ENCODE results near the gene HADHB.

HADHB gene

GRCh38 chr2:26313446-26313845, 68.7 kb downstream of the HADHB start:
- no peaks in the 10 kb centered on the region for H3K36me3 ChIP-seq (ENCODE audit: control insufficient read depth, insufficient read depth, low read length)
- H3K4me3 ChIP-seq (ENCODE audit: low read depth, low read length), result no peak overlapping the region
- no peaks in the 10 kb centered on the region for H3K79me2 ChIP-seq
- TF ChIP-seq CTCF (IDR thresholded peaks at IDR 0.05), result no peak
- H2AFZ ChIP-seq, result no peak overlapping the region
- H3K9ac ChIP-seq, result no peak overlapping the region
- H3K27me3 ChIP-seq (ENCODE audit: control insufficient read depth, insufficient read depth, low read length), result no peaks in the 10 kb centered on the region
- H3K4me2 ChIP-seq (ENCODE audit: low read length), result no peak overlapping the region
- no peak overlapping the region for H3K27ac ChIP-seq
- no peaks in the 10 kb centered on the region for H3K4me1 ChIP-seq
- H3K9me3 ChIP-seq (ENCODE audit: control insufficient read depth, low read length), result no peaks in the 10 kb centered on the region

GRCh38 chr2:26314243-26314642, 69.5 kb downstream of the HADHB start:
- H3K4me1 ChIP-seq, result no peaks in the 10 kb centered on the region
- H3K27ac ChIP-seq, result no peak overlapping the region
- no peaks in the 10 kb centered on the region for H3K27me3 ChIP-seq (ENCODE audit: control insufficient read depth, insufficient read depth, low read length)
- H3K36me3 ChIP-seq (ENCODE audit: control insufficient read depth, insufficient read depth, low read length), result no peaks in the 10 kb centered on the region
- no peaks in the 10 kb centered on the region for H3K9me3 ChIP-seq (ENCODE audit: control insufficient read depth, low read length)
- H2AFZ ChIP-seq, result no peak overlapping the region
- no peak overlapping the region for H3K4me3 ChIP-seq (ENCODE audit: low read depth, low read length)
- H3K4me2 ChIP-seq (ENCODE audit: low read length), result no peak overlapping the region
- TF ChIP-seq CTCF (IDR thresholded peaks at IDR 0.05), result no peak
- no peak overlapping the region for H3K9ac ChIP-seq
- H3K79me2 ChIP-seq, result no peaks in the 10 kb centered on the region

GRCh38 chr2:26316041-26316440, 71.3 kb downstream of the HADHB start:
- peak; percentile 34 for TF ChIP-seq CTCF (IDR thresholded peaks at IDR 0.05)
- Histone ChIP-seq H2AFZ (no peak overlapping the region), H3K4me2 (ENCODE audit: low read length) (no peak overlapping the region), H3K36me3 (ENCODE audit: control insufficient read depth, insufficient read depth, low read length) (no peaks in the 10 kb centered on the region), H3K4me3 (ENCODE audit: low read depth, low read length) (no peak overlapping the region), H3K9ac (no peak overlapping the region), H3K79me2 (no peaks in the 10 kb centered on the region), H3K27ac (no peak overlapping the region), H3K4me1 (no peaks in the 10 kb centered on the region), H3K9me3 (ENCODE audit: control insufficient read depth, low read length) (no peaks in the 10 kb centered on the region), H3K27me3 (ENCODE audit: control insufficient read depth, insufficient read depth, low read length) (no peaks in the 10 kb centered on the region)

- Histone ChIP-seq H3K27me3 (ENCODE audit: control insufficient read depth, insufficient read depth, low read length) (no peaks in the 10 kb centered on the region), H3K27ac (no peak overlapping the region), H3K9ac (no peak overlapping the region), H3K9me3 (ENCODE audit: control insufficient read depth, low read length) (no peaks in the 10 kb centered on the region), H3K4me2 (ENCODE audit: low read length) (no peak overlapping the region), H3K4me3 (ENCODE audit: low read depth, low read length) (no peak overlapping the region), H3K79me2 (no peaks in the 10 kb centered on the region), H3K36me3 (ENCODE audit: control insufficient read depth, insufficient read depth, low read length) (no peaks in the 10 kb centered on the region), H2AFZ (no peak overlapping the region), H3K4me1 (no peaks in the 10 kb centered on the region)
- TF ChIP-seq CTCF (IDR thresholded peaks at IDR 0.05), result no peak
Observed at GRCh38 chr2:26316845-26317244, 72.1 kb downstream of the HADHB start.

- no peaks in the 10 kb centered on the region for H3K9me3 ChIP-seq (ENCODE audit: control insufficient read depth, low read length)
- H2AFZ ChIP-seq, result no peak overlapping the region
- no peak overlapping the region for H3K4me3 ChIP-seq (ENCODE audit: low read depth, low read length)
- no peak overlapping the region for H3K27ac ChIP-seq
- no peaks in the 10 kb centered on the region for H3K4me1 ChIP-seq
- no peak overlapping the region for H3K4me2 ChIP-seq (ENCODE audit: low read length)
- no peaks in the 10 kb centered on the region for H3K27me3 ChIP-seq (ENCODE audit: control insufficient read depth, insufficient read depth, low read length)
- no peaks in the 10 kb centered on the region for H3K79me2 ChIP-seq
- no peak overlapping the region for H3K9ac ChIP-seq
- no peaks in the 10 kb centered on the region for H3K36me3 ChIP-seq (ENCODE audit: control insufficient read depth, insufficient read depth, low read length)
- TF ChIP-seq CTCF (IDR thresholded peaks at IDR 0.05), result no peak
Observed at GRCh38 chr2:26317377-26318105, 72.8 kb downstream of the HADHB start.
